Colon (tissue), 2 donors: ENCODE measurements around the gene SLC25A31.

ENCODE experiments used
- FAIRE-seq: peaks from 2 replicates; lab custom pipeline; 2012; peaks lifted over from hg19 to GRCh38; lab: Jason Lieb, UNC
- donor health status: control.
- donor health status: control.

SLC25A31 gene

GRCh38 chr4:127777487-127777886 lies 47.3 kb downstream of the SLC25A31 start:
- no peak for FAIRE-seq

DNA sequence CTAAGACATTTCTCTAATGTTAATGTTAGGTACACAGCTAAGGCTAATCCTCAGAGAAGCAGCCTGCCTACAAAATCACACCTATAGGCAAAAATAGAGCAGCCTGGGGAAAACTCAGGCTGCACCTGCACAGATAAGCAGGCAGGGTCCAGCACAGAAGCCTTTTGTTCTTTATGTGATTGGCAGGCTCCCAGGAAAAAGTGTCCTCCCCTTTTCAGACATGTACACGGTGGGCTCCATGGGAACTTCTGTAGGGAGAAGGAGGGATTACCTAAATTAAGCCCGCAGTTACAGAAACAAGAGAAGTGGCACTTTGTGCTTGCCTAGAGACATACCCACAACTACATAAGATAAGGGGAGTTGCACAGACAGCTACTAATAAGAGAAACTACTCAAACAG lies 47.9 kb downstream of the SLC25A31 start:
- no peak for FAIRE-seq

GRCh38 chr4:127780598-127780997 lies 50.4 kb downstream of the SLC25A31 start:
- no peak for FAIRE-seq

DNA sequence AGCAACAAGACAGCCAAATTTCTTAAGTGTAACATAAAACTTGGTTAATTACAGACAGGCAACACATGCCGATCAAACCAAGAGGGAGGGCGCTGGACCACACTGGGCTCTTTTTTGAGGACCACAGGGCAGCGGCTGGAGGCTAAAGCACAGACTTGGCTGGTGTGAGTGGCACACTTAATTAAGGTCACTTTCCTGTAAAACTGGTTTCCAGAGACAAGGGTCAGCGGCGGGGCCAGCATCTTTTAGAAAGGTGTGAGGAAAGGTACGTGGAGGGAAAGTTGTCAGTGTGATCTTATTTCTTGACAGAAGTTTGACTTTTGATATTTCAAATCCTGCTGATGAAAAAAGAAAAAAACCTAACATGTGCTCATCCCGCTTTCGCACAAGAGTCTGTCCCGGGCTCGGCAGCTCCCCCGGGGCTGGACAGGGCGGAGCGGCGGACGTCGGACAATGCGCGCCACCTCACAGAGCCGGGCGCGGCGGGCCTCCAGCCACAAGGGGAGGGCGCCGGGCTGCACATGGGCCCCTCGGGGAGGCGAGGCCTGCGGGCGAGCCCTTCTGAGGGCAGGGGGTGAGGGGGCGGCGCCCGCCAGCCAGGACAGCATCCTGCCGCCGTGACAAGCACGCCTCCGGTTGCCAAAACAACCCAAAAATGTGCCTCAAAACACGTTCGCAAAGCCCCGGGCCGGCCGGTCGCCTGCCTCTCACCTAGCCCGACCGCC lies 51.3 kb downstream of the SLC25A31 start:
- FAIRE-seq: no peak

DNA sequence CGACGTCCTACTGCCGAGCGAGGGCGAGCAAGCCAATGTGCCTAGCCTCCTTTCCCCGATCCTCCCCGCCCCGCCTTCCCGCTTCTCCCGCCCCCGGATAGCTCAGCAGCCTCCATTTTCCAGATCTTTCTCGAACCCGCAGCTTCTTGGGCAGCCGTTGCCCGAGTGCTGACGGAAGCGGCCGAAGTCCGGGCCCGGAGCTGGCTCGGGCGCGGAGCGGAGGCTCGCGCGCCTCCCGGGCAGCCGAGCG lies 51.8 kb downstream of the SLC25A31 start:
- no peak for FAIRE-seq

DNA sequence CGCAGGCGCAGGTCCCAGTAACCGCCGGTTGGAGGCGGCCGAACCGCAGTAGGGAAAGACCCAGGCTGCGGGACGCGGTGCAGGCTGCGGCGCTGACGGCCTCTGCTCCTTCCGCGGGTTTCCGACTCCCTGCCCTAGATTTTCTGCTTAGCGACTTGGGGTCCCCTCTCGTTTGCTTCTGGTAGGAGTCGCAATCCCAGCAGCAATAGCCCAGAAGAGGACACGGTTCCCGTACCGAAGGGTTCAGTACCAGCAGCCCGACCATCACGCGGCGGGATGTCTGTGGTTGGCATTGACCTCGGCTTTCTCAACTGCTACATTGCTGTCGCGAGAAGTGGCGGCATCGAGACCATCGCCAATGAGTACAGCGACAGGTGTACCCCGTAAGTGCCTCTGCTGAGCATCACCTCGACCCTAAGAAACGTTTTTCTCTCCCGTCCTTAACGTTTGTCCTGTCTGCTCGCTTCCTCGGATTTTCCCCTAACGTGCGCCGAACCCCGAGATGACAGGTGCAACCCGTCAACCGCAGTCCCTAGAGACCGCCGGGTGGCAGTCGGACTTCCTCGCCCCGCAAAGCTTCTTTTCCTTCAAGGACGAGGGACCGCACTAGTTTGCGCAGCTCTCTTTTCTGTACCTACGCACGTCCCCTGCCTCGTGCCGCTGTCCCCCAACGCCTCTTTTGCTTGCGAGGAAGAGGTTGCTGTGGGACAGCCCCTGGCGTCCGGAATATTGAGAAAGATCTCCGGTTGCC lies 52.2 kb downstream of the SLC25A31 start, which contains the start of gene HSPA4L:
Gene HSPA4L, plus strand, starts transcription at position 48 of the 751 bp plus-strand sequence. Its CDS starts 229 bp downstream, at position 277.
- no peak for FAIRE-seq

GRCh38 chr4:127783026-127783769 lies 53.0 kb downstream of the SLC25A31 start:
- FAIRE-seq: no peak

GRCh38 chr4:127783955-127784770 lies 54.0 kb downstream of the SLC25A31 start:
- no peak for FAIRE-seq

GRCh38 chr4:127788517-127788916 lies 58.3 kb downstream of the SLC25A31 start:
- no peak for FAIRE-seq

DNA sequence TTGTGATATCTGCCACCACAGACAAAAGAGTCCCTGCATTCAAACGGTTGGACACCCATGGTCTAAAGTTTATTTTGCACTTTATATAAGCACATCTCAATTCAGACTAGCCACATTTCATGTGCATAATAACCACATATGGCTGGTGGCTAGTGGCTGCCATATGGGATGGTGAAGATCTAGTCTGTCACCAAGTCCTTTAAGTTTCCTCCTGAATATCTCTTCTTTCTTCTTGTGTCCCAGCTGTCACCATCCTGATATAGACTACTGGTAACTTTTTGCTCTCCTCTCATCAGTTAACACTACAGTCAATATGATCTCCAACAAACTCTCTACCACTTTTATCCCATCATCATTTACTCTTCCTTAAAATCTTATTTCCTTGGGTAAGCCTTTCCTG lies 61.2 kb downstream of the SLC25A31 start:
- FAIRE-seq: no peak

DNA sequence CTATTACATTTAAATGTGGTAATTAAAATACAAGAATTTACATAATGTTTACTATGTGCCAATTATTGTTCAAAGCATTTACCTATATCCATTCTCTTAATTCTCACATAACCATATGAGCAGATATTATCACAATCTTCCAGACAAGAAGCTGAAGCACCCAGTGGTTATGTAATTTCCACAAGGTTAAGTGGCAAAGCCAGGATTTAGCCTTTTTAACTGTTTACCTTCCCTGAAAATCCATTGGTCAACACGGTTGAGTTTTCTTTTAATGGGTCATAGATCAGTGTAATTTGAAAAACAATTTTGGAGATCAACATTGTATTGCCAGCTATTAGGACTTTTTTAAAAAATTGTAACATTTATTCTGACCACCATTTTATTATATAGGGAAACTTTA lies 63.3 kb downstream of the SLC25A31 start:
- FAIRE-seq: no peak

DNA sequence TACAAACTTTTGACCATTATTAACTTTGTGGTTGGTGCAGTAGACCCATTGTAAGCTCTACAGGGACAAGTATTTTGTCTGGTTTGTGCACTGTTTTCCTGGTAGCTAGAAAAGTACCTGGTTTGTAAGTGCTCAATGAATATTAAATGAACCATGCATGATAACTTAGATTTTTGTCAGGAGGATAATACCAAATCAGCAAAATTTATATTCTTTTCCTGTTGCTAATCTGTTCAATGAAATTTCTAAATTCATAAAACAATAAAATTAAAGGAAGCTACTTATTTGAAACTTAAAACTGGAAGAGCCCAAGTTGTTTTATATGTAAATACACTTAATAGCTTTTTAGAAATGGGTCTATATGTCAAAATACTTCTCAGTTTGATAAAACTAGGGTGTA lies 69.5 kb downstream of the SLC25A31 start:
- no peak for FAIRE-seq

DNA sequence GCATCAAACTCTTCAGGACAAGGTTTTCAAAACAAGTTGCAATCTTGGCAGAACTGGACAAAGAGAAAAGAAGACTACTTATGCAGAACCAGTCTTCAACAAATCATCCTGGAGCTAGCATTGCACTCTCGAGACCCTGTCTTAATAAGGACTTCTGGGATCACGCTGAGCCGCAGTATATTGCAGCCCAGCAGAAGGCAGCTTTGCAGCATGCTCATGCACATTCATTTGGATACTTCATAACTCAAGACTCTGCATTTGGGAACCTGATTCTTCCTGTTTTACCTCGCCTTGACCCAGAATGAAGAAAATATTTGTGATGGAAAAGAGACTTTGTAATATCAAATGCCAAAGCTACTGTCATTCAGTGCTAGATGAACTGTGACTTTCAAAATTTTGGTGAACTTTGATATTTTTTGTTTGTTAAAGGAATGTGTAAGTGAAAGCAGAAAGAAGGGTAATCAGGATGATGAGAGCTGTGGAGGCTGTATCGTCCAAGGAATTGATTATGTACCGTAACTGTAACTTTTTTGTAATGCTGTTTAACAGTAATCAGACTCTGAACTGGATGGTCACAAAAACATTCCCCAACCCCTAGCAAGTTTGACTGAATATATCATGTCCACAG lies 79.1 kb downstream of the SLC25A31 start:
- FAIRE-seq: no peak

DNA sequence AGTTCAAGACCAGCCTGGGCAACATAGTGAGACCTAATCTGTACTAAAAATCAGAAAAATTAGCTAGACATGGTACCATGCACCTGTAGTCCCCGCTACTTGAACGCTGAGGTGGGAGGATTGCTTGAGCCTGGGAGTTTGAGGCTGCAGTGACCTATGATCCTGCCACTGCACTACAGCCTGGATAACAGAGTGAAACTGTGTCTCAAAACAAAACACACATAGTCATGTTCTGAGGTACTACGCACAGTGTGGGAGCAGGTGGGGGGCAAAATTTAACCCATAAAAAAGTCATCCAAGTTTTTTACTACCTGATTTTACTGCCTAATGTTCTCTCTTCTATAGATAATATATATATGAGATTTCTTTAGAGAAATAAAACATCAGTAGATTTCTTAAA lies 80.4 kb downstream of the SLC25A31 start:
- FAIRE-seq: no peak

- FAIRE-seq: no peak
These were observed 92.2 kb downstream of the SLC25A31 start for GRCh38 chr4:127822430-127822829.
